ENCODE results near the gene LIG3.

DNA sequence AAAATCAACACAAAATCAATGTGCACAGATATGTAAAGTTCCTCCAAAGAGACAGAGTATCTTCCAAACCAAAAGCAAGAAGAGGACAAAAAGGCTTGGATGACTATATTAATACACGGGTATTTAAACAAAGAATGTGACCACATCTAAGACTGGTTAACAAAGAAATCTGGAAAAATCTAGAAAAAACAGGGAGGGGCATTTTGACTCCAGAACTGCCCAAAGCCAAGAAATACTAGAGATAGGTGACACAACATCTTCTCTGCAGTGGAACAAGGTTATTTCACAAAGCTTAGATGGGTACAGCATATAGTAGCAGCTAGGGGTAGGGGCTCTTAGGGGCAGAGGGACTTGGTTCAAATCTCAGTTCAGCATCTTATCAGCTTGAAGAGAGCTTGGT is 72.9 kb downstream of the LIG3 start:
- TF ChIP-seq, protein P1, sequence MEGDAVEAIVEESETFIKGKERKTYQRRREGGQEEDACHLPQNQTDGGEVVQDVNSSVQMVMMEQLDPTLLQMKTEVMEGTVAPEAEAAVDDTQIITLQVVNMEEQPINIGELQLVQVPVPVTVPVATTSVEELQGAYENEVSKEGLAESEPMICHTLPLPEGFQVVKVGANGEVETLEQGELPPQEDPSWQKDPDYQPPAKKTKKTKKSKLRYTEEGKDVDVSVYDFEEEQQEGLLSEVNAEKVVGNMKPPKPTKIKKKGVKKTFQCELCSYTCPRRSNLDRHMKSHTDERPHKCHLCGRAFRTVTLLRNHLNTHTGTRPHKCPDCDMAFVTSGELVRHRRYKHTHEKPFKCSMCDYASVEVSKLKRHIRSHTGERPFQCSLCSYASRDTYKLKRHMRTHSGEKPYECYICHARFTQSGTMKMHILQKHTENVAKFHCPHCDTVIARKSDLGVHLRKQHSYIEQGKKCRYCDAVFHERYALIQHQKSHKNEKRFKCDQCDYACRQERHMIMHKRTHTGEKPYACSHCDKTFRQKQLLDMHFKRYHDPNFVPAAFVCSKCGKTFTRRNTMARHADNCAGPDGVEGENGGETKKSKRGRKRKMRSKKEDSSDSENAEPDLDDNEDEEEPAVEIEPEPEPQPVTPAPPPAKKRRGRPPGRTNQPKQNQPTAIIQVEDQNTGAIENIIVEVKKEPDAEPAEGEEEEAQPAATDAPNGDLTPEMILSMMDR (IDR thresholded peaks at IDR 0.05), result no peak
- no peak for TF ChIP-seq POLR2AphosphoS5 (IDR thresholded peaks at IDR 0.05; ENCODE audit: low read depth, low read length)
- no peak for TF ChIP-seq MXI1 (IDR thresholded peaks at IDR 0.05; ENCODE audit: low read depth, low read length)
- no peak for TF ChIP-seq RAD21 (IDR thresholded peaks at IDR 0.05; ENCODE audit: low read length)
- TF ChIP-seq EP300 (IDR thresholded peaks at IDR 0.05; ENCODE audit: borderline replicate concordance in 1 of 2, low read depth in 1 of 2, low read length in 1 of 2), result no peak
- no peak for TF ChIP-seq SMC3 (IDR thresholded peaks at IDR 0.05; ENCODE audit: low read depth, low read length)
- no peak for TF ChIP-seq NFIC (IDR thresholded peaks at IDR 0.05; ENCODE audit: borderline replicate concordance)

All from SK-N-SH (cell line).